HG03378 (cell line): ENCODE measurements around the gene GCNT2.
"Not testable (repeated sequence)": the region's sequence is repeated elsewhere in the genome, so short reads cannot be mapped to it uniquely, and the experiment has no call there.

Experiments used
- ATAC-seq: cut with Tn5 transposase; IDR thresholded peaks from one replicate; pipeline ENCODE4 v1.9.1; 2021; ENCODE audit warnings: mild to moderate bottlenecking, moderate library complexity; ENCODE audit not compliant: unreplicated experiment

GCNT2 gene

DNA sequence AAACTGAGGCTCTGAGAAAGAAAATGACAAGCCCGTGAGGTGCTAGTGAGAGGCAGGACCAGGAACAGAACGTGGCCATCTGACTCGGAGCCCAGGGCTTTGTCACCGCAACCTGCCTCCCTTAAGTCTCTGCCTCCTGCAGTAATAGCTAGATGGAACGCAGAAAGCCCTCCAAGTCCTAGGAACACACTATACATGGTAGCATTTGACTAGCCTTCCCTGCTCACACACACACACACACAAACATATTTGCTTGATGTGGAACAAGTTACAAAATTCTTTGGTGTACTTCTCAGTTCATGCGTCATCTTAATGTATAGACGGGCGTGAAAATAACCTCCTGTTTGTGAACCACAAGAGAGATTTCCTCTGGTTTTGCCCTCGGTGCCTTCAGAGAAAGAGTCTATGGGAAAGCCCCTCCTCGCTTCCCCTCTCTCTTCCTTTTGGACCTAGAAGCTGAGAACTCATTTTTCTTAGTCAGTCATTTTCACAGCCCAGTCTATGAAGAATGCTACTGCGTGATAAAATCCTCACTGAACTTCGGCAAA is 134.4 kb downstream of the GCNT2 start:
- ATAC-seq, result no peak

DNA sequence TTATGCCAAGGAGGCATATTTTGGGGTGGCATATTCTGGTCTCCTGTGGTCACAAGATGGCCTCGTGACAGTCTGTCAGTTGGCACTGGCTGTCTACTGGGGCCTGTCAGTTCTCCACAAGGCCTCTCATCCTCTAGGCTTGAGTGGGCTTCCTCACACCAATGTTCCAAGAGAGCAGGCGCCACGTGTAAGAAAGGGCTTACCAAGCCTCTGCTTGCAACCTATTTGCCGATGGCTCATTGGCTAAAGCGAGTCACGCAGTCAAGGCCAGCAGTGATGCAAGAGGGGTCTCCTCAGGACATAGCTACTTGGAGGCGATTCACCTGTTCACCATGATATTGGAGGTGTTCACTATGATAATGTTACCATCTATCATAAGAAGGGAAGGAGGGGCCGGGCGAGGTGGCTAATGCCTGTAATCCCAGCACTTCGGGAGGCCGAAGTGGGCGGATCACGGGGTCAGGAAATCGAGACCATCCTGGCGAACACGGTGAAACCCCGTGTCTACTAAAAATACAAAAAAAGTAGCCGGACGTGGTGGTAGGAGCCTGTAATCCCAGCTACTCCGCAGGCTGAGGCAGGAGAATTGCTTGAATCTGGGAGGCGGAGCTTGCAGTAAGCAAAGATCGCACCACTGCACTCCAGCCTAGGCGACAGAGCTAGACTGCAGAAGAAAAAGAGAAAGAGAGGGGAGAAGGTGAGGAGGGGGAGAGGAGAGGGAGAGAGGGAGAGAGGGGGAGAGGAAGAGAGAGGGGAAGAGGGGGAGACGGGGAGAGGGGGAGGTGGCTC is 138.0 kb downstream of the GCNT2 start:
- ATAC-seq, result no peak

DNA sequence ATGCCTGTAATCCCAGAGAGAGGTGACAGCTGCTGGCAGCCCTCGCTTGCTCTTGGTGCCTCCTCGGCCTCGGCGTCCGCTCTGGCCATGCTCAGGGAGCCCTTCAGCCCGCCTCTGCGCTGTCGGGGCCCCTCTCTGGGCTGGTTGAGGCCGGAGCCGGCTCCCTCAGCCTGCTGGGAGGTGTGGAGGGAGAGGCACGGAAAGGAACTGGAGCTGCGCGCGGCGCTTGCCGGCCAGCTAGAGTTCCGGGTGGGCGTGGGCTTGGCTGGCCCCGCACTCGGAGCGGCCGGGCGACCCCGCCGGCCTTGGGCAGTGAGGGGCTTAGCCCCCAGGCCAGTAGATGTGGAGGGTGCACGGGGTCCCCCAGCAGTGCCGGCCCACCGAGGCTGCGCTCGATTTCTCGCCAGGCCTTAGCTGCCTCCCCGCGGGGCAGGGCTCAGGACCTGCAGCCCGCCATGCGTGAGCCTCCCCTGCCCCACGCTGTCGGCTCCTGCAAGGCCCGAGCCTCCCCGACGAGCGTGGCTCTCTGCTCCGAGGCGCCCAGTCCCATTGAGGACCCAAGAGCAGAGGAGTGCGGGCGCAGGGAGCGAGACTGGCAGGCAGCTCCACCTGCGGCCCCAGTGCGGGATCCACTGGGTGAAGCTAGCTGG is 138.7 kb downstream of the GCNT2 start:
- no peak for ATAC-seq

DNA sequence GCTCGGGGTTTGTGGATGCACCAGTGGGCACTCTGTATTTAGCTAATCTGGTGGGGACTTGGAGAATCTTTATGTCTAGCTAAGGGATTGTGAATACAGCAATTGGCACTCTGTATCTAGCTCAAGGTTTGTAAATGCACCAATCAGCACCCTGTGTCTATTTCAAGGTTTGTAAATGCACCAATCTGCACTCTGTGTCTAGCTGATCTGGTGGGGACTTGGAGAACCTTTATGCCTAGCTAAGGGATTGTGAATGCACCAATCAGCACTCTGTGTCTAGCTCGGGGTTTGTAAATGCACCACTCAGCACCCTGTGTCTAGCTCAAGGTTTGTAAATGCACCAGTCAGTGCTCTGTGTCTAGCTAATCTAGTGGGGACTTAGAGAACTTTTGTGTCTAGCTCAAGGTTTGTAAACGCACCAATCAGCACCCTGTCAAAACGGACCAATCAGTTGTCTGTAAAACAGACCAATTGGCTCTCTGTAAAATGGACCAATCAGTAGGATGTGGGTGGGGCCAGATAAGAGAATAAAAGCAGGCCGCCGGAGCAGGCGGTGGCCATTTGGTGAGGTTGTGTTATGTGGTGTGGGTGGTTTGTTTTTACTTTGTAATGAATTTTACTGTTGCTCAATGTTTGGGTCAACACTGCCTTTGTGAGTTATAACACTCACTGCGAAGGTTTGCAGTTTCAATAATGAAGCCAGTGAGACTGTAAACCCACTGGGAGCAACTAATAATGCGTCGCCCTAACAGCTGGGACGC is 139.5 kb downstream of the GCNT2 start:
- ATAC-seq, result not testable (repeated sequence)

DNA sequence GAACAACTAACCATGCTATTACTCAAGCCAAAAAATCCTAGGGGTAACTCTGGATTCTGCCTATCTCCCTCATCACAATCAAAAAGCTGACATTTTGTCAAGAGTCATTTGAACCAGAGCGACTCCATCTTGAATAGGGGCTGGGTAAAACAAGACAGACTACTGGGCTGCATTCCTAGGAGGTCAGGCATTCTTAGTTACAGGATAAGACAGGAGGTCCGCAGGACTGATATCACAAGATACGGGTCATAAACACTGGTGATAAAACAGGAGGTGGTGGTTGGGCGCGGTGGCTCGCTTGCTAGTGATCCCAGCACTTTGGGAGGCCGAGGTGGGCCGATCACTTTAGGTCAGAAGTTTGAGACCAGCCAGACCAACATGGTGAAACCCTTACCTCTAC is 141.1 kb downstream of the GCNT2 start:
- ATAC-seq, result no peak

DNA sequence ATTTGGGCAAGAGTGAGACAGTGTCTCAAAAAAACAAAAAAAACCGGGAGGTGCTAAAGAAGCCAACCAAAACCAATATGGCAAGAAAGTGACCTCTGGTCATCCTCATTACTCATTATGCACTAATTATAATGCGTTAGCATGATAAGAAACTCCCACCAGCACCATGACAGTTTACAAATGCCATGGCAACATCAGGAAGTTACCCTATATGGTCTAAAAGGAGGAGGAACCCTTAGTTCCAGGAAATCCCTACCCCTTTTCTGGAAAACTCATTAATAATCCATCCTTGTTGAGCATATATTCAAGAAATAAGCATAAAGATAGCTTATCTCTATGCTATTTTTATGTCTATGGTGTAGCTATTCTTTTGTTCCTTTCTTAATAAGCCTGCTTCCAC is 141.6 kb downstream of the GCNT2 start:
- ATAC-seq, result no peak

DNA sequence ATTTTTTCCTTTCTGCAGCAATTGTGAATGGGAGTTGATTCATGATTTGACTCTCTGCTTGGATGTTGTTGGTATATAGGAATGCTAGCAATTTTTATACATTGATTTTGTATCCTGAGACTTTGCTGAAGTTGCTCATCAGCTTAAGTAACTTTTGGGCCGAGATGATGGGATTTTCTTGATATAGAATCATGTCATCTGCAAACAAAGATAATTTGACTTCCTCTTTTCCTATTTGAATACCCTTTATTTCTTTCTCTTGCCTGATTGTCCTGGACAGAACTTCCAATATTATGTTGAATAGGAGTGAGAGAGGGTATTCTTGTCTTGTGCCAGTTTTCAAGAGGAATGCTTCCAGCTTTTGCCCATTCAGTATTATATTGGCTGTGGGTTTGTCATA is 144.4 kb downstream of the GCNT2 start:
- not testable (repeated sequence) for ATAC-seq

DNA sequence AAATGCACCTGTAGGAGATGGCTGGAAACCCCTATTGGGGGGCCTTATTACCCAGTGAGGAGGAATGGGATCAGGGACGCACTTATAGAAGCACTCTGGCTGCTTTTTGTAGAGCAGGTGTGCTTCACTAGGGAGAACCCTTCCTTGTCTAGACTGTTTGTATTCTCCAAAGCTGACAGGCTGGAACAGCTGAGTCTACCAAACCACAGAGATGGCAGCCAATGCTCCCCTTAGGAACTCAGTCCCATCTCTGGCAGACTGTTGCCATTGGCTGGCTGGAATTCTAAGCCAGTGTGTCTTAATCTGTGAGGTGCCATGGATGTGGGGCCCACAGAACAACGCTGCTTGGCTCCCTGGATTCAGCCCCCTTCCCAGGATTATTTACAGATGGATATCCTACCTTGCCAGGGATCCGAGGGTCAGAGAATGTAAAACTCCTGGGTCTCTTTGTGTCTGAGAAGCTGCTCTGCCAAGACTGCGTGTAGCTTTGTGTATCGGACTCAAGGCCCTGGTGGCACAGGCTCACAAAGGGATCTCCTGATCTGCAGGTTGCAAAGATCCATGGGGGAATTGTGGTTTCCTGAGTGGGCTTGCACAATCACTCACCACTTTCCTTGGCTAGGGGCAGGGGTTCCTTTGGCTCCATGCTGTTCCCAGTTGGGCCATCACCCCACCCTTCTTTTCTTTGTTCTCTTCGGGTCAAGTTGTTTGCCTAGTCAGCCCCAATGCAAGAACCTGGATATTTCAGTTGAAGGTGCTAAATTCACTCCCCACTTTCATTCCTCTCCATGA is 147.2 kb downstream of the GCNT2 start:
- no peak for ATAC-seq

DNA sequence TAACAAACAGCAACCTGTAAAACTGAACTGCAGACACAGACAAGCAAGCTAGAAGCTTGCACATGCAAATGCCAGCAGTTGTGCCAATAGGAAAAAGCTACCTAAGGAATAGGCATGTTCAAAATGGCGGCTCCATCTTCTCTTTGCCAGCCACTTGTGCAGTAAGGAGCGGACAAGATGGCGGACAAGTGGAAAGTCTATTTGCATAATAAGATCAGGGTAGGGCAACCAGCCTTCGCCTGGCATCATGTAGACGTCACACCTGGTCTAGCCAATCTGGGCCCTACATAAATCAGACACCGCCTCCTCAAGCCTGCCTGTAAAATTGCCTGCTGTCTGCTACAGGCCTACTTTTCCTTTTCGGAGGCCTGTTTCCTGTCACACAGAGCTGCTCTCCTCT is 155.3 kb downstream of the GCNT2 start:
- ATAC-seq, result no peak

DNA sequence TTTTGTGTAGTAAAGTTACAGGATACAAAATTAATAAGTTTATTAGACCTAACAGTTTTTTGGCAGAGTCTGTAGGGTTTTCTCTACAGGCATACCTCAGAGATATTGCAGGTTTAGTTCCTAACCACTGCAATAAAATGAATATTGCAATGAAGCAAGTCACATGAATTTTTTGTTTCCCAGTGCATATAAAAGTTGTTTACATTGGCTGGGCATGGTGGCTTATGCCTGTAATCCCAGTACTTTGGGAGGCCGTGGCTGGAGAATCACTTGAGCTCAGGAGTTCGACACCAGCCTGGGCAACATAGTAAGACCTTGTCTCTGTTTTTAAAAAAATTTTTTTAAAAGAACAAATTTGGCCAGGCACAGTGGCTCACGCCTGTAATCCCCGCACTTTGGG is 157.3 kb downstream of the GCNT2 start:
- ATAC-seq, result no peak
